GM23338 (cell line): ENCODE measurements around the gene MYO5B. TPM values are rescaled to one million over a fixed set of nuclear protein-coding genes. Genes with fewer than 3 reads are reported as not detected.

Source experiments
- ATAC-seq: fragments of 200-7000 bp; cut with Tn5 transposase; 3 replicates; pipeline ENCODE4 v1.9.1; 2020
- DNase-seq: peaks from one replicate; pipeline ENCODE4 v3.0.0-alpha.2; 2015; ENCODE audit warnings: low spot score
- H2AFZ ChIP-seq: fragments of 200-600 bp; sonication (generic); 2 replicates; pipeline ENCODE4 v1.8.0; 2016; ENCODE audit warnings: antibody characterized with exemption, mild to moderate bottlenecking, moderate library complexity
- H3F3A ChIP-seq: fragments of 200-600 bp; sonication (generic); replicated peaks from 2 replicates; pipeline ENCODE4 v1.8.0; 2017; ENCODE audit warnings: antibody characterized with exemption, mixed run types, low read depth
- H3K27ac ChIP-seq: fragments of 200-600 bp; sonication (generic); 2 replicates; pipeline ENCODE4 v1.6.1; 2016; ENCODE audit warnings: low read depth
- H3K27me3 ChIP-seq: fragments of 200-600 bp; sonication (generic); 2 replicates; pipeline ENCODE4 v1.8.0; 2016; ENCODE audit warnings: mild to moderate bottlenecking, mixed run types, moderate library complexity; ENCODE audit not compliant: insufficient read depth
- H3K36me3 ChIP-seq: fragments of 200-600 bp; sonication (generic); 2 replicates; pipeline ENCODE4 v1.8.0; 2016; ENCODE audit warnings: mild to moderate bottlenecking; ENCODE audit not compliant: insufficient read depth
- H3K4me1 ChIP-seq: fragments of 200-600 bp; sonication (generic); 2 replicates; pipeline ENCODE4 v1.8.0; 2016; ENCODE audit warnings: mild to moderate bottlenecking, moderate library complexity; ENCODE audit not compliant: insufficient read depth
- H3K4me2 ChIP-seq: fragments of 200-600 bp; sonication (generic); 2 replicates; pipeline ENCODE4 v1.7.1; 2017; ENCODE audit warnings: mixed run types
- H3K4me3 ChIP-seq: fragments of 200-600 bp; sonication (generic); 2 replicates; pipeline ENCODE4 v1.6.1; 2016; ENCODE audit warnings: mixed run types
- H3K79me2 ChIP-seq: fragments of 200-600 bp; sonication (generic); replicated peaks from 2 replicates; pipeline ENCODE4 v1.8.0; 2017; ENCODE audit warnings: mild to moderate bottlenecking; ENCODE audit not compliant: insufficient read depth
- H3K9me2 ChIP-seq: fragments of 200-600 bp; sonication (generic); 2 replicates; pipeline ENCODE4 v1.8.0; 2017; ENCODE audit not compliant: insufficient read depth
- H4K20me1 ChIP-seq: fragments of 200-600 bp; sonication (generic); replicated peaks from 2 replicates; pipeline ENCODE4 v1.8.0; 2017; ENCODE audit warnings: mild to moderate bottlenecking; ENCODE audit not compliant: insufficient read depth
- H3K27ac Mint-ChIP-seq: 2 replicates; pipeline ENCODE4 v1.8.0; 2020; ENCODE audit warnings: inconsistent platforms, mild to moderate bottlenecking, moderate library complexity, mixed read lengths
- H3K27me3 Mint-ChIP-seq: 3 replicates; pipeline ENCODE4 v1.8.0; 2022; ENCODE audit warnings: low read depth, mild to moderate bottlenecking, moderate library complexity, mixed read lengths, inconsistent platforms; ENCODE audit not compliant: insufficient read depth, poor library complexity
- H3K36me3 Mint-ChIP-seq: 3 replicates; pipeline ENCODE4 v1.8.0; 2021; ENCODE audit warnings: low read depth, mild to moderate bottlenecking, inconsistent platforms, moderate library complexity, mixed read lengths
- H3K4me1 Mint-ChIP-seq: 3 replicates; pipeline ENCODE4 v1.8.0; 2020; ENCODE audit warnings: mild to moderate bottlenecking, inconsistent platforms, mixed read lengths
- H3K4me3 Mint-ChIP-seq: 3 replicates; pipeline ENCODE4 v1.8.0; 2021; ENCODE audit warnings: moderate library complexity, mild to moderate bottlenecking, inconsistent platforms, mixed read lengths
- H3K9me3 Mint-ChIP-seq: 3 replicates; pipeline ENCODE4 v1.8.0; 2020; ENCODE audit warnings: moderate library complexity, mild to moderate bottlenecking, inconsistent platforms, mixed read lengths
- EZH2 ChIP-seq: fragments of 200-600 bp; sonication (generic); IDR thresholded peaks from one replicate; pipeline ENCODE4 v1.8.0; 2017; ENCODE audit warnings: antibody characterized with exemption, mild to moderate bottlenecking, low read depth; ENCODE audit not compliant: unreplicated experiment
- NANOG ChIP-seq: IDR thresholded peaks from 2 replicates; pipeline ENCODE4 v1.6.1; 2016; ENCODE audit warnings: antibody characterized with exemption, borderline replicate concordance
- POLR2AphosphoS5 ChIP-seq: IDR thresholded peaks from 2 replicates; pipeline ENCODE4 v1.6.1; 2016; ENCODE audit warnings: antibody characterized with exemption, low read depth
- REST ChIP-seq: IDR thresholded peaks from one replicate; pipeline ENCODE4 v1.6.1; 2018; ENCODE audit warnings: antibody characterized with exemption; ENCODE audit not compliant: unreplicated experiment
- ZNF331 ChIP-seq: fragments of 250-450 bp; sonication (Bioruptor Pico); IDR thresholded peaks from 2 replicates; pipeline ENCODE4 v1.5.0; 2020; ENCODE audit warnings: low read depth, mild to moderate bottlenecking, moderate library complexity
- ZNF462 ChIP-seq: fragments of 250-450 bp; sonication (Bioruptor Pico); IDR thresholded peaks from 2 replicates; pipeline ENCODE4 v1.5.0; 2020; ENCODE audit warnings: mild to moderate bottlenecking, moderate library complexity
- polyA plus RNA-seq: library from polyadenylated mRNA; unstranded; fragments of >200 nt; fragmentation: Nextera tagmentation; extraction: Ambion mirVana; gene quantifications from 2 replicates; pipeline ENCODE4 v1.2.1, GENCODE V29; 2016
- total RNA-seq: library from RNA; depleted of rRNA; stranded (reverse); fragments of >200 nt; shearing (Covaris generic); gene quantifications from 2 replicates; pipeline ENCODE4 v1.2.3, GENCODE V29; 2014

MYO5B gene
- total and polyA plus RNA-seq, 2 experiments from 2014 or later, result 3.2 to 19.1 TPM

- no peaks in the 10 kb centered on the region for H3K9me2 ChIP-seq
- H3K27ac Mint-ChIP-seq, result no peak overlapping the region
- H3K4me2 ChIP-seq, result no peak overlapping the region
- H3F3A ChIP-seq, result no peaks in the 10 kb centered on the region
- no peaks in the 10 kb centered on the region for H3K27me3 ChIP-seq
- H3K27ac ChIP-seq, result no peak overlapping the region
- H3K4me3 ChIP-seq, result no peak overlapping the region
- TF ChIP-seq NANOG, result no peak
- TF ChIP-seq REST, result no peak
- TF ChIP-seq POLR2AphosphoS5, result no peak
- TF ChIP-seq EZH2, result no peak
- TF ChIP-seq ZNF331 (CRISPR knock-in tag), result no peak
- H3K27me3 Mint-ChIP-seq, result peaks cover 8% of the 10 kb centered on the region
- H3K36me3 ChIP-seq, result no peaks in the 10 kb centered on the region
- H3K4me1 Mint-ChIP-seq, result no peaks in the 10 kb centered on the region; the same call in 2 of the 3 replicates
- no peaks in the 10 kb centered on the region for H3K79me2 ChIP-seq
- no peaks in the 10 kb centered on the region for H3K36me3 Mint-ChIP-seq
- H2AFZ ChIP-seq, result no peak overlapping the region
- DNase-seq, result no peak
- H3K4me1 ChIP-seq, result no peaks in the 10 kb centered on the region
- no peak for ATAC-seq
- no peaks in the 10 kb centered on the region for H3K9me3 Mint-ChIP-seq
- H3K4me3 Mint-ChIP-seq, result no peak overlapping the region
- H4K20me1 ChIP-seq, result no peaks in the 10 kb centered on the region
Measured at GRCh38 chr18:49963217-49963616, 231.7 kb downstream of the MYO5B start.

- no peaks in the 10 kb centered on the region for H3K4me1 ChIP-seq
- Mint-ChIP-seq H3K4me1 (no peaks in the 10 kb centered on the region; the same call in 2 of the 3 replicates), H3K36me3 (no peaks in the 10 kb centered on the region), H3K4me3 (no peak overlapping the region), H3K27ac (no peak overlapping the region), H3K9me3 (no peaks in the 10 kb centered on the region), H3K27me3 (peaks cover 8% of the 10 kb centered on the region)
- no peaks in the 10 kb centered on the region for H3K79me2 ChIP-seq
- H3K27ac ChIP-seq, result no peak overlapping the region
- no peaks in the 10 kb centered on the region for H3F3A ChIP-seq
- H2AFZ ChIP-seq, result no peak overlapping the region
- DNase-seq, result no peak
- H3K4me3 ChIP-seq, result no peak overlapping the region
- no peaks in the 10 kb centered on the region for H4K20me1 ChIP-seq
- H3K4me2 ChIP-seq, result no peak overlapping the region
- no peaks in the 10 kb centered on the region for H3K36me3 ChIP-seq
- H3K9me2 ChIP-seq, result no peaks in the 10 kb centered on the region
- H3K27me3 ChIP-seq, result no peaks in the 10 kb centered on the region
- ATAC-seq, result no peak
- TF ChIP-seq ZNF331 (CRISPR knock-in tag) (no peak), REST (no peak), NANOG (no peak), EZH2 (no peak), POLR2AphosphoS5 (no peak), ZNF462 (CRISPR knock-in tag) (no peak)
Measured at GRCh38 chr18:49961271-49961670, 233.7 kb downstream of the MYO5B start.
